GM12891 (cell line): ENCODE measurements around the gene PTGES3.

Experiments
- PAX5 ChIP-seq: IDR thresholded peaks from 2 replicates; pipeline ENCODE4 v1.6.1; 2011; ENCODE audit warnings: low read length, moderate library complexity, mild to moderate bottlenecking; ENCODE audit not compliant: insufficient read depth, severe bottlenecking
- POLR2A ChIP-seq: IDR thresholded peaks from 2 replicates; pipeline ENCODE4 v1.6.1; 2011; ENCODE audit warnings: low read depth, low read length, control low read depth
- POLR2AphosphoS5 ChIP-seq: IDR thresholded peaks from 2 replicates; pipeline ENCODE4 v1.6.1; 2011; ENCODE audit warnings: low read depth, low read length, control low read depth
- POU2F2 ChIP-seq: IDR thresholded peaks from 2 replicates; pipeline ENCODE4 v1.6.1; 2011; ENCODE audit warnings: low read depth, mild to moderate bottlenecking, control low read depth, low read length, moderate library complexity
- TAF1 ChIP-seq: IDR thresholded peaks from 2 replicates; pipeline ENCODE4 v1.6.1; 2011; ENCODE audit warnings: low read depth, low read length, control low read depth

DNA sequence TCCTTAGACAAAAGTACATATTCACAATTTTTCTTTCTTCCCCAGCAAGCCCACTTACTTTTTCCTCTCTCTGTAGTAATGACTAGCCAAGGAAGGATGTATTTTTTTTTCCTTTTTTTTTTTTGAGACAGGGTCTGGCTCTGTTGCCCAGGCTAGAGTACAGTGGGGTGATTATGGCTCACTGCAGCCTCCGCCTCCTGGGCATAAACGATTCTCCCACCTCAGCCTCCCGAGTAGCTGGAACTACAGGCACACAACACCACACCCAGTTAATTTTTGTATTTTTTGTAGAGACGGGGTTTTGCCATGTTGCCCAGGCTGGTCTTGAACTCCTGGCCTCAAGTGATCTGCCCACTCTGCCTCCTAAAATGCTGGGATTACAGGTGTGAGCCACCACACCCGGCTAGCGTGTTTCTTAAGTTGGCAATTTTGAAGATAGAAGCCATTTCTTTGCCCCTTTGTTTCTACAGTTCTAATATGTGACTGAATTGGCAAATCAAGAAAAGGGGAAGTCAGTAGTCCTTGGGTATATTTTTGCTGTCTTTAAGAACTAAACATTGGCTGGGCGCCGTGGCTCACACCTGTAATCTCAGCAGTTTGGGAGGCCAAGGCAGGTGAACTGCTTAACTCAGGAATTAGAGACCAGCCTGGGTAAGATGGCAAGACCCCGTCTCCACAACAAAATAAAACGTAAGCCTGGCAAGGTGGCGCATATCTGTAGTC is 40.2 kb upstream of the PTGES3 start:
- TF ChIP-seq POLR2A = no peak
- TF ChIP-seq POLR2AphosphoS5 = no peak
- TF ChIP-seq POU2F2 = no peak
- no peak for TF ChIP-seq TAF1
- no peak for TF ChIP-seq PAX5
